DMS 273 (cell line): ENCODE data around the gene RAD51B.

Experiments
- DNase-seq: peaks from one replicate; lab custom pipeline; 2025; ENCODE audit not compliant: unreplicated experiment; lab: John Stamatoyannopoulos, UW

Gene RAD51B

DNA sequence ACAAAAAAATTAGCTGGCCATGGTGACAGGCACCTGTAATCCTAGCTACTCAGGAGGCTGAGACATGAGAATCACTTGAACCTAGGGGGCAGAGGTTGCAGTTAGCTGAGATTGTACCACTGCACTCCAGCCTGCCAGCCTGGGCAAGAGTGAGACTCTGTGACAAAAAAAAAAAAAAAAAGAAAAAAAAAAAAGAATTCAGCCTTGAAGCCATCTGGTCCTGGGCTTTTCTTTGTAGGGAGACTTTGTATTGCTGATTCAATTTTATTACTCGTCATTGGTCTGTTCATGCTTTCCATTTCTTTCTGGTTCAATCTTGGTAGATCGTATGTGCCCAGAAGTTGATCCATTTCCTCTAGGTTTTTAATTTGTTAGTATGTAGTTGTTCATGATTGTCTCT is 243.1 kb downstream of the RAD51B start:
- no peak for DNase-seq

- no peak for DNase-seq
Observed at GRCh38 chr14:68065322-68065721, 245.7 kb downstream of the RAD51B start.

DNA sequence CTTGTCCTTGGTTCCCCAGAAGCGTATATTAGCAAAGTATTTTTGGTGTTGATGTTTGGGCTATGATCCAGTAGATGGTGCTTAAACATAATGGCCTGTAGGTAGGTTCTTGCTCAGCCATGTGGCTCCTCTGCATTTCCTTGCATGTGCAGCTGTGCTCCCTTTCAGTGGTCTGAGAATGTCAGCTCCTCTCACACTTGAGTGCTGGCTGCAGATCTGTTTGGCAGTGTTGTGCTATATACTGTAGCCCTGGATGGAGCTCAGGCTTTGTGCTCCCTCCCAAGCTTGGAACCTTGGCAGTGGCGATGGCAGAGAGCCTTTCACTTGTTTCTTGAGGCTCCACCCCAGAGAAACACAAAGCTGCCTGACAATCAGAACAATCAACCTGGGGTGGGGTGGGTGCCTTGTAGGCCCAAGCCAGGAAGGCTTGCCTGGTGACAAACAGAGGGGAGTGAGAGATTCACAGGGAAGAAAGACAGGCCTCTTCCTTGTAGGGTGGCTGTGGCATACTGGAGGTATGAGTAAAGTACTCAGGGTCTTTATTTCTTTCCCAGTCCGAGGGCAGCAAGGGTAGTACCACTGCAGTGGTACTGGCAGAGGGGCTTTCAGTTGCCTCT is 255.3 kb downstream of the RAD51B start:
- DNase-seq: peak; percentile 20

GRCh38 chr14:68075382-68076029 is 255.9 kb downstream of the RAD51B start:
- no peak for DNase-seq

GRCh38 chr14:68076451-68076850 is 256.9 kb downstream of the RAD51B start:
- DNase-seq: no peak

- peak; percentile 27 for DNase-seq
Observed at GRCh38 chr14:68079941-68080697, 260.5 kb downstream of the RAD51B start.

- no peak for DNase-seq
Observed at GRCh38 chr14:68081489-68081888, 261.9 kb downstream of the RAD51B start.

- no peak for DNase-seq
Observed at GRCh38 chr14:68082698-68083291, 263.2 kb downstream of the RAD51B start.

- DNase-seq: peak; percentile 48
Observed at GRCh38 chr14:68084256-68084655, 264.7 kb downstream of the RAD51B start.

GRCh38 chr14:68085742-68086141 is 266.2 kb downstream of the RAD51B start:
- DNase-seq: no peak

GRCh38 chr14:68088451-68088854 is 268.9 kb downstream of the RAD51B start:
- peak; percentile 66 for DNase-seq

- DNase-seq: peak; percentile 88
Observed at GRCh38 chr14:68089146-68089731, 269.7 kb downstream of the RAD51B start.

- DNase-seq: no peak
Observed at GRCh38 chr14:68094158-68094557, 274.6 kb downstream of the RAD51B start.

DNA sequence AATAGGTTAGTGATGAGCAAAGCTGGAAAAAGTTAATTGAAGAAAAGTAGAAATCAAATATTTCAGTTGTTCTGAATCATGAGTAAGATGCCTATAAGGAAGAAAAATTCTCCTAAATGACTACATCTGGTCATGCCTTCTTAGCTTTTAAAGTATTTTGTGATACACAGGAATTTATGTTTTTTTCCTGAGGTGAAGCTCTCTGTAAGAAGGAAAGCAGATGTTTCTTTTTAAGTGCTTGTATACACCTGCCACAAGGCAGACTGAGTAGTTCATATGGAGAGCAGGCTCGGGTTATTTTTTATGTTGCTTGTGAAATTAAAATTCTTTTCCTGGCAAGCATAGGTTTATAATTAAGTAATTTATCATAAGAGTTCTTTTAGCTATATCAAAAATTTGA is 275.2 kb downstream of the RAD51B start:
- no peak for DNase-seq

DNA sequence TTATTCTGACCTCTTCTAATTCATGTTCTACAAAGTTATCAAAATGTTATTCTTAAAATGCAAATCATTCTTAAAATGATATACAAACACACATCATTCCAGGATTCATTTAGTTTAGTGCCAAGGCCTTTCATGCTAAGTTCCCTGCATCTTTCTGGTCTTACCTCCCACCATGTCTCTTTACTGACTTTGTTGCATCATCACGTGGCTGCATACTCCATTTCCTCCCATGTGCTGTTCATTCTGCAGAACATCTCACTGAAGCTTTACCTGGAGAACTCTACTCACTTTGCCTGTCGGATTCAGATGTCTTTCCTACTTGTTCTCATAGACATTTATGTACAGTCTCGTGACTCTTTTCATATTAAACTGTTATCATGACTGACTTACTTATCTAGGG is 278.1 kb downstream of the RAD51B start:
- DNase-seq: no peak

GRCh38 chr14:68098834-68099233 is 279.3 kb downstream of the RAD51B start:
- no peak for DNase-seq

GRCh38 chr14:68099495-68100045 is 280.0 kb downstream of the RAD51B start:
- DNase-seq: no peak

- DNase-seq: peak; percentile 48
Observed at GRCh38 chr14:68101715-68102301, 282.2 kb downstream of the RAD51B start.

- DNase-seq: no peak
Observed at GRCh38 chr14:68103853-68104252, 284.3 kb downstream of the RAD51B start.

- DNase-seq: peak; percentile 57
Observed at GRCh38 chr14:68104518-68104917, 284.9 kb downstream of the RAD51B start.

GRCh38 chr14:68105816-68106215 is 286.2 kb downstream of the RAD51B start:
- no peak for DNase-seq
